OCI-LY1 (cell line): ENCODE results near the gene NAGLU.

Experiments
- CTCF ChIP-seq: fragments of 200-600 bp; sonication (generic), shearing (Covaris generic); IDR thresholded peaks from 2 replicates; pipeline ENCODE4 v1.5.1; 2017; ENCODE audit warnings: mild to moderate bottlenecking, antibody characterized with exemption, low read length, moderate library complexity, mixed read lengths
- EZH2 ChIP-seq: fragments of 200-600 bp; sonication (generic), shearing (Covaris generic); IDR thresholded peaks from 2 replicates; pipeline ENCODE4 v1.8.0; 2017; ENCODE audit warnings: borderline replicate concordance, mixed run types, mild to moderate bottlenecking, antibody characterized with exemption, low read length, moderate library complexity, mixed read lengths

GRCh38 chr17:42573095-42573494 lies 37.1 kb downstream of the NAGLU start:
- TF ChIP-seq CTCF (no peak), EZH2 (no peak)
